AG04450 (cell line): ENCODE measurements around the gene ADAMTS2. TPM values are rescaled to one million over a fixed set of nuclear protein-coding genes. Genes with fewer than 3 reads are reported as not detected.

Experiments used
- CTCF ChIA-PET: fragments of 300-600, 350-600 bp; formaldehyde crosslinking; extraction: SDS; loops from one replicate; lab custom pipeline; 2022; ENCODE audit warnings: antibody characterized with exemption, inconsistent platforms; lab: Charles Lee
- POLR2A ChIA-PET: fragments of 350-600 bp; formaldehyde crosslinking; extraction: SDS; loops from one replicate; lab custom pipeline; 2021; ENCODE audit warnings: antibody characterized with exemption, inconsistent platforms; lab: Yijun Ruan, JAX
- DNase-seq: peaks from one replicate; pipeline ENCODE4 v3.0.0-alpha.2; 2011; ENCODE audit warnings: low read depth, low spot score
- H3K27ac ChIP-seq: one replicate; pipeline ENCODE4 v1.5.1; 2012; ENCODE audit warnings: low read depth, low read length, control low read depth
- H3K27me3 ChIP-seq: one replicate; pipeline ENCODE4 v1.6.0; 2012; ENCODE audit warnings: low read length; ENCODE audit not compliant: control insufficient read depth, insufficient read depth
- H3K4me3 ChIP-seq: 2 replicates; pipeline ENCODE4 v1.5.1; 2011; ENCODE audit warnings: mild to moderate bottlenecking, low read depth, low read length, control low read depth
- H3K9me3 ChIP-seq: 2 replicates; pipeline ENCODE4 v1.5.1; 2012; ENCODE audit warnings: low read length; ENCODE audit not compliant: control insufficient read depth, insufficient read depth
- CTCF ChIP-seq: IDR thresholded peaks from 2 replicates; pipeline ENCODE4 v1.5.1; 2011; ENCODE audit warnings: low read depth, low read length, control low read depth, inconsistent platforms
- polyA plus RNA-seq: library from polyadenylated mRNA; depleted of rRNA; stranded (reverse); fragments of >200 nt; gene quantifications from 2 replicates; pipeline ENCODE4 v1.2.3, GENCODE V29; 2011

ADAMTS2 gene
- polyA plus RNA-seq, 1 experiment, result 22.6 TPM

- Histone ChIP-seq H3K4me3 (no peak overlapping the region), H3K27ac (no peak overlapping the region), H3K9me3 (peaks cover 26% of the 10 kb centered on the region), H3K27me3 (no peaks in the 10 kb centered on the region)
- CTCF ChIA-PET, result no interaction called here
- POLR2A ChIA-PET, result no interaction called here
- TF ChIP-seq CTCF, result no peak
- no peak for DNase-seq
These were observed 191.8 kb downstream of the ADAMTS2 start for GRCh38 chr5:179153341-179153901.

- ChIA-PET CTCF (no interaction called here), POLR2A (no interaction called here)
- H3K27me3 ChIP-seq, result no peaks in the 10 kb centered on the region
- peaks cover 29% of the 10 kb centered on the region for H3K9me3 ChIP-seq
- TF ChIP-seq CTCF, result no peak
- no peak overlapping the region for H3K27ac ChIP-seq
- no peak for DNase-seq
- H3K4me3 ChIP-seq, result no peak overlapping the region
These were observed 192.3 kb downstream of the ADAMTS2 start for GRCh38 chr5:179152941-179153340.

- POLR2A ChIA-PET, result no interaction called here
- TF ChIP-seq CTCF, result no peak
- no peak for DNase-seq
- Histone ChIP-seq H3K4me3 (no peak overlapping the region), H3K9me3 (peaks cover 29% of the 10 kb centered on the region), H3K27me3 (no peaks in the 10 kb centered on the region), H3K27ac (no peak overlapping the region)
- CTCF ChIA-PET, result no interaction called here
These were observed 192.9 kb downstream of the ADAMTS2 start for GRCh38 chr5:179152144-179152895.

- no peaks in the 10 kb centered on the region for H3K27me3 ChIP-seq
- no peak overlapping the region for H3K4me3 ChIP-seq
- ChIA-PET POLR2A (no interaction called here), CTCF (interaction anchor here (1.1 kb wide), 1 partner anchor 16 kb away, joined by 4 read pairs; no protein-coding TSS in a partner anchor)
- DNase-seq, result no peak
- no peak for TF ChIP-seq CTCF
- H3K27ac ChIP-seq, result no peak overlapping the region
- peaks cover 29% of the 10 kb centered on the region for H3K9me3 ChIP-seq
These were observed 193.8 kb downstream of the ADAMTS2 start for GRCh38 chr5:179151286-179152118.
